Activated effector memory CD4-positive, alpha-beta T cell treated with anti-CD3 and anti-CD28 coated beads, Interleukin-2, amount 50 U/mL, for 16 hours (primary cell): ENCODE data around the gene HSPBP1.
"Not testable (repeated sequence)": the region's sequence is repeated elsewhere in the genome, so short reads cannot be mapped to it uniquely, and the experiment has no call there.

Experiments used
- DNase-seq: peaks from one replicate; pipeline ENCODE4 v3.0.0-alpha.2; 2020

HSPBP1 gene, protein sequence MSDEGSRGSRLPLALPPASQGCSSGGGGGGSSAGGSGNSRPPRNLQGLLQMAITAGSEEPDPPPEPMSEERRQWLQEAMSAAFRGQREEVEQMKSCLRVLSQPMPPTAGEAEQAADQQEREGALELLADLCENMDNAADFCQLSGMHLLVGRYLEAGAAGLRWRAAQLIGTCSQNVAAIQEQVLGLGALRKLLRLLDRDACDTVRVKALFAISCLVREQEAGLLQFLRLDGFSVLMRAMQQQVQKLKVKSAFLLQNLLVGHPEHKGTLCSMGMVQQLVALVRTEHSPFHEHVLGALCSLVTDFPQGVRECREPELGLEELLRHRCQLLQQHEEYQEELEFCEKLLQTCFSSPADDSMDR

DNA sequence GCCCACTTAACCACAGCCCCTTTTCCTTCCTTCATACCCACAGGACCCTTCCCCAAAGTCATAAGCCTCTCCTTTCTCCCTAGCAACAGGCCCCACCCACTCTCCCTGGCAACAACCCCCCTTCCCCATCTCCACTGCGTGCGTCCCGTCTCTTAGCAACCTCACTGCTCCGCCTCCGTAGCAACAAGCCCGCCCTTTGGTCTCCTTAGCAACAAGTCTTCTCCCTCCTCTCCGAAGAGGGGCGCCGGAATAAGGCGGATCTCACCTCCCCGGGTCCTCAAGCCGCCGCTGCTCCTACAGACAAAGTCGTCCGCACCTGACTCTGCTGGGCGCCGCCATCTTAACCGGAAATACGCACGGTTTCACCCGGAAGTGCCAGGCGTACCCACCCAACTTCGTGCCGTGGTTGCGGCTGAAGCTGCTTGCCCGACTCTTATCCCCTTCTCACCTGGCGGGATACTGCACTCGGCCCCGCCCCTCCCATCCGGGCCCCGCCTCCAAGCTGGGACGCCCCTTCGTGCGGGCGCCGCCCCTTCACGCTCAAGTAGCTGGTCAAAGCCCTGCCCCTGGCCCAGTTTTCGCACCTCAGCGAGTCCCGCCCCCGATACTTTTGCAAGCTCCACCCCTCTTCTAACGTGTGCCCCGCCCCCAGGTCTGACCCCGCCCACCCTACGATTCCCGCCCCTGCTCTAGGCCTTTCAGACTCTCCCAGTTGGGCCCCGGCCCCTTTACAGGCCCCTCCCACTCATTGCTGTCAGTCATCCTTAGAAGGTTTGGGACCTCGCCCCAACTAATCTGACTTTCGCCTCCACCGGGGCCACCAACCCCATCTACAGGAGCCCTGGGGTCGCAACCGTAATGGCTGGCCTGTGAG is at the start of gene HSPBP1:
HSPBP1 (minus strand) TSS at position 341 of the 874 bp plus-strand sequence. CDS start 502 bp downstream, outside the sequence.
- peak; percentile 97 for DNase-seq

DNA sequence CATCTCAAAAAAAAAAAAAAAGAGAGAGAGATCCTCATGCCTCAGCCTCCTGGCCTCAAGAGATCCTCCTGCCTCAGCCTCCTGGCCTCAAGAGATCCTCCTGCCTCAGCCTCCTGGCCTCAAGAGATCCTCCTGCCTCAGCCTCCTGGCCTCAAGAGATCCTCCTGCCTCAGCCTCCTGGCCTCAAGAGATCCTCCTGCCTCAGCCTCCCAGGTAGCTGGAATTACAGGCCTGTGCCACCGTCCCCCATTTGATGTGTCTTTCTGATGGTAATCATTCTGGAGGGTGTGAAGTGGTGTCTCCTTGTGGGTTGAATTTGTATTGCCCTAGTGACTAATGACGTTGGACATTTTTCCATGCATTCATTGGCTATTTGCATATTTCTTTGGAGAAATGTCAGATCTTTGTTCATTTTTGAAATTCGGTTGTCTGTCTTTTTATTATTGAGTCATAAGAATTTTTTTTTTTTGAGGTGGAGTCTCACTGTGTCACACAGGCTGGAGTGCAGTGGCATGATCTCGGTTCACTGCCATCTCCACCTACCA is 48.9 kb upstream of the HSPBP1 start:
- not testable (repeated sequence) for DNase-seq

DNA sequence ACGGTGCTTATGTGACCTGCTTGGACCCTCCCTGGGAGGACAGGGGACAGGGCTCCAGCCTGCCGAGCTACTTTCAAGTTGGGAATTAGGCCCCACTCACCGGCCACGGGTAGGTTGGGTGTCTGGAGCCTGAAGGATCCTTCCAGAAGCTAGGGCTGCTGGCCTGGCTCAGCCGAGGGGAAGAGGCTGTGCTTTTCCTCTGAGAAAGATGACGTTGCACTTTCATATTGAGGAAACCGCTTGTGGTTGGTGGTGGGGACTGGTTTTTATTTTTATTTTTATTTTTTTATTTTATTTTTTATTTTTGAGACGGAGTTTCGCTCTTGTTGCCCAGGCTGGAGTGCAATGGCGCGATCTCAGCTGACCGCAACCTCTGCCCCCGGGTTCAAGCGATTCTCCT is 45.3 kb upstream of the HSPBP1 start, which contains the start of gene TMEM150B:
TMEM150B (minus strand) TSS at position 170 of the 400 bp plus-strand sequence. CDS start 4,305 bp downstream, outside the sequence.
- DNase-seq, result no peak

GRCh38 chr19:55324662-55325061 is 44.8 kb upstream of the HSPBP1 start:
- DNase-seq, result no peak

GRCh38 chr19:55322204-55322885 is 42.4 kb upstream of the HSPBP1 start:
- no peak for DNase-seq

GRCh38 chr19:55321466-55322137 is 41.7 kb upstream of the HSPBP1 start:
- no peak for DNase-seq

- DNase-seq, result no peak
Observed at GRCh38 chr19:55320844-55321419, 41.0 kb upstream of the HSPBP1 start.

DNA sequence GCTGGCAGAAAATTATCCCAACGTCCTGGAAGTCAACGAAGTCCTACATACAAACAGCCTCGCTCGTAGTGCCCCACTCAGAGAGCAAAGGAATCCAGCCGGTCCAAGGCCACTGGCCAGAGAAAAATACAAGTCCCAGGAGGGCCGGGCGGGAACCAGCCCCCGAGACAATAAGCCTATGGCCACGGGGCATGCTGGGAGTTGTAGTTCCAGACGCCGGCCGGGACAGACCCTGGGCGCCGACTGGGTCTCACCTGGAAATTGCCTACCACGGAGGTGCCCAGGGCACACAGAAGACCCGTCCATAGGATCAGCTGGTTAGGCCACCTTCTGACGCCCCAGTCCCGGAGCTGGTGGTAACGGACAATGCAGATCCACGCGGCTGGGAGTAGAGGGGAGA is 39.9 kb upstream of the HSPBP1 start:
- no peak for DNase-seq

DNA sequence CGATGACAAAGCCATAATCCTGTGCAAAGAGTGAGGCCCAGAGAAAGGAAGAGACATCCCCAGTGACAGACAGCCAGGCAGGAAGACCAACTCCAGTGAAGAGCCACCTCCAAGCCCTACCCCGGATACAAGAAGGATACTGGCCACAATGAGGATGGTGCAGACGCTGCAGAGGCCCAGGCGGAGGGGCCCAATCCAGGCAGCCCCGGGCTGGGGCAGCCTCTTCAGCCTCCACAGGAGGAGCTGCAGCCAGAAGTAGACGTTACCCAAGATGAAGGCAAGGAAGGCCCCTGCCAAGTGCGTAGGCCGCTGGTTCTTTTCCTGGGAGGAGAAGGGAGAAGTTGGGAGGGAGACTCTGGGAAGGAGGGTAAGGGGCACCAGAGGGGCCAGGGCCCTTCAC is 36.7 kb upstream of the HSPBP1 start:
- DNase-seq, result no peak

- DNase-seq, result no peak
Observed at GRCh38 chr19:55315956-55316525, 36.1 kb upstream of the HSPBP1 start.

- no peak for DNase-seq
Observed at GRCh38 chr19:55314396-55314795, 34.5 kb upstream of the HSPBP1 start.

- DNase-seq, result no peak
Observed at GRCh38 chr19:55312621-55313512, 33.0 kb upstream of the HSPBP1 start.

- no peak for DNase-seq
Observed at GRCh38 chr19:55311797-55312196, 31.9 kb upstream of the HSPBP1 start.

DNA sequence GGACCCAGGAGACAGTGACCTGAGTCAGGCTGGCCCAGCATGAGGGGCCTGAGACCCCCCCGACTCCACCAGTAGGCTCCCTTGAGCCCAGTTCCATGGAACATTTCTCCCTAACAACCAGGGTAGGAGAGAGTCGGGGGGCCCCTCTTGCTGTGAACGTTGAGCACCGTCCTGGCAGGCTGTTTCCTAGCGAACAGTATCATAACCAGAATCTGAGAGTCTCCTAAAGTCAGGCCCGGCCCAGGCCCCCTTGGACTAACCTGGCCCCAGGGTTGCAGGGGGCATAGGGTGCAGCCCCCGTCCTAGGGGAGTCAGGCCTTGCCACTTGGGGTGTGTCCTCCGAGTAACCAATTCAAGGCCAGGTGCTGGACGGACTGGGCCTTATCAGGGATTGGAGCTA is 31.5 kb upstream of the HSPBP1 start:
- DNase-seq, result no peak

- no peak for DNase-seq
Observed at GRCh38 chr19:55310498-55310897, 30.6 kb upstream of the HSPBP1 start.

- no peak for DNase-seq
Observed at GRCh38 chr19:55309448-55309847, 29.5 kb upstream of the HSPBP1 start.

DNA sequence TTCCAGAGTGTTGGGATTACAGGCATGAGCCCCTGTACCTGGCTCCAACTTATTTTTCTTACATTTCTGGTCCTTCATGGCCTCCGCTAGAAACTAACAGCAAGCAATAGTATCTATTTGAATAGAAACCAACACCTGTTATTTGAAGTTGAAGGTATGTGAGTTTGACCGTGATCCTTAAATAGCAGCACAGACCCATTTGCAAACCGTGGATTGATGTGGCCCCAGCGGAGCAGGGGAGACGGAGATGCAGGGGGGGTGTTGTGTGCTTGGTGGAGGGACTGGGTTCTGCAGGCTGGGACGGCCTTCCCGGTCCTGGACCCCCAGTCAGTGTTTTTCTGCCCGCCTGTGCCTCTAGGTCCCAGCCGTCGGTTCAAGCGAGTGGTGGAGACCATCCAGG is 28.4 kb upstream of the HSPBP1 start:
- no peak for DNase-seq

- DNase-seq, result no peak
Observed at GRCh38 chr19:55306712-55307111, 26.8 kb upstream of the HSPBP1 start.

DNA sequence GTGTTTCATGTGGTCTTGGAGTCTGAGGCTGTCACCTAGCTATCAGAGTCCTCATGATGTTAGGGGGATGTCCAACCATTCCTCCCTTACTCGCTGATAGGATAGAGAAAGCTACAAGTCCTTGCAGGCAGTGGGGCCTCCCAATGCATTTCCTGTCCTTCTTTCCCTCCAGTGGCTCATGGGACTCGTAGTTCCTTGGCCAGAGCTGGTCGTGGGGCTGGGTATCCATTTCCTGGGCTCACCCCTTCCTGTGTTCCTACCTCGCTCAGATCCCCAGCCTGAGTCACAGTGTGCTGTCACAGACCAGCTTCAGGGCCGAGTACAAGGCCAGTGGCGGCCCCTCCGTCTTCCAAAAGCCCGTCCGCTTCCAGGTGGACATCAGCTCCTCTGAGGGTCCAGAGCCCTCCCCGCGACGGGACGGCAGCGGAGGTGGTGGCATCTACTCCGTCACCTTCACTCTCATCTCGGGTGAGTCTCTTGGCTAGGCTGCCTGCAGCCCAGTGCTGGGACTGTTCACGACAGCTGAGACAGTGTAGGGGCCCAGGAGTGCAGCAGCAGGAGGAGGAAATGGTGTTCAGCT is 26.2 kb upstream of the HSPBP1 start:
- DNase-seq, result no peak

DNA sequence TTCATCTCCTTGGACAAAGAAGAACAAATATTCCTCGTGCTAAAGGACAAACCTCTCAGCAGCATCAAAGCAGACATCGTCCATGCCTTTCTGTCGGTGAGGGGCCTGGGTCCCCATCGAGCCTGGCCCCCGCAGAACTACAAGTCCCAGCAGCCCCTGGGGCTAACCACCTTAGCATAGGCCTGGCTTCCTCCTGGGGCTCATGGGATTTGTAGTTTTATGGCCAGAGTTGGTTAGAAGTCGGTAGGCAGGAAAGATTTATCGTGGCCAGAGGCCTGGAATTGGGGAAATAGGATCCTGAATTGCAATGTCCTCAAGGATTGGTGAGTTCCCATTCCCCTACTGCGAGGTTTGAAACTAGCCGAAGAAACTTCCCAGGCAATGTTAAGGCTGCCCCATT is 25.6 kb upstream of the HSPBP1 start:
- DNase-seq, result peak; percentile 84
